HCT116 (cell line): ENCODE data around the gene LGALS9. TPM values are rescaled to one million over a fixed set of nuclear protein-coding genes. Genes with fewer than 3 reads are reported as not detected.

Experiments used
- ATAC-seq: fragments of 200-7000 bp; cut with Tn5 transposase; 2 replicates; pipeline ENCODE4 v1.9.1; 2020; ENCODE audit warnings: mild to moderate bottlenecking, moderate library complexity
- BruUV-seq: library from RNA; stranded (reverse); fragments of 400-500 nt; replicated peaks from 2 replicates; lab custom pipeline; 2021; lab: Mats Ljungman, UMichigan
- CTCF ChIA-PET: fragments of 300-600 bp; sonication (Branson Sonifier 250); formaldehyde crosslinking; loops from one replicate; lab custom pipeline; 2021; ENCODE audit warnings: antibody characterized with exemption; lab: Charles Lee
- POLR2A ChIA-PET: fragments of 300-600, 350-600 bp; sonication (Branson Sonifier 250); formaldehyde crosslinking; loops from one replicate; lab custom pipeline; 2021; ENCODE audit warnings: antibody characterized with exemption; lab: Charles Lee
- RAD21 ChIA-PET, 2 experiments: fragments of 300-600 bp; sonication (Branson Sonifier 250); formaldehyde crosslinking; loops; one replicate each; lab custom pipeline; 2023; ENCODE audit warnings: low total read pairs in 2 of 2; ENCODE audit not compliant: uncharacterized antibody in 2 of 2, unreplicated experiment in 2 of 2, low non-redundant PET in 1 of 2; lab: Charles Lee
- DNase-seq: peaks from one replicate; pipeline ENCODE4 v3.0.0-alpha.2; 2010; ENCODE audit warnings: low read depth, low spot score
- H2AFZ ChIP-seq: fragments of 200-600 bp; shearing (Covaris generic), sonication (generic); 2 replicates; pipeline ENCODE4 v1.6.1; 2017; ENCODE audit warnings: low read depth, mixed run types, mixed read lengths, antibody characterized with exemption, low read length; ENCODE audit not compliant: poor library complexity, severe bottlenecking
- H3K27ac ChIP-seq: 2 replicates; pipeline ENCODE4 v1.5.1; 2012; ENCODE audit warnings: low read depth, low read length
- H3K27me3 ChIP-seq: fragments of 200-600 bp; sonication (generic); 2 replicates; pipeline ENCODE4 v1.6.1; 2016; ENCODE audit warnings: mixed run types, low read length, mixed read lengths; ENCODE audit not compliant: insufficient read depth
- H3K36me3 ChIP-seq, 2 experiments: fragments of 200-500 bp in 1 of 2; fragments of 200-600 bp in 1 of 2; sonication (Bioruptor generic) in 1 of 2; sonication (generic) in 1 of 2; 2 replicates each; pipeline versions ENCODE4 v1.5.1 to v1.6.1; 2014 to 2016; ENCODE audit warnings: low read length in 2 of 2, inconsistent platforms in 1 of 2, mixed read lengths in 1 of 2, mixed run types in 1 of 2; ENCODE audit not compliant: insufficient read depth in 2 of 2, control insufficient read depth in 1 of 2
- H3K4me1 ChIP-seq, 2 experiments: fragments of 200-600 bp in 1 of 2; sonication (generic) in 1 of 2; 2 replicates each; pipeline versions ENCODE4 v1.5.1 to v1.6.1; 2012 to 2017; ENCODE audit warnings: low read length in 2 of 2, inconsistent platforms in 1 of 2, mild to moderate bottlenecking in 1 of 2, mixed read lengths in 1 of 2, mixed run types in 1 of 2, moderate library complexity in 1 of 2; ENCODE audit not compliant: insufficient read depth in 2 of 2, control insufficient read depth in 1 of 2
- H3K4me2 ChIP-seq: fragments of 200-600 bp; sonication (generic); 2 replicates; pipeline ENCODE4 v1.6.1; 2017; ENCODE audit warnings: mixed run types, low read length, mixed read lengths
- H3K4me3 ChIP-seq, 2 experiments: fragments of 200-600 bp in 1 of 2; sonication (generic) in 1 of 2; replicated peaks in 1 of 2; 2 replicates each; pipeline ENCODE4 v1.5.1; 2011 to 2016; ENCODE audit warnings: low read length in 2 of 2, control low read depth in 1 of 2, low read depth in 1 of 2, mild to moderate bottlenecking in 1 of 2, mixed read lengths in 1 of 2, mixed run types in 1 of 2
- H3K79me2 ChIP-seq: fragments of 200-600 bp; sonication (generic); 2 replicates; pipeline ENCODE4 v1.6.1; 2017; ENCODE audit warnings: mild to moderate bottlenecking, mixed run types, low read length, moderate library complexity, mixed read lengths; ENCODE audit not compliant: insufficient read depth
- H3K9ac ChIP-seq: fragments of 200-600 bp; sonication (generic); 2 replicates; pipeline ENCODE4 v1.6.1; 2016; ENCODE audit warnings: low read length, mixed read lengths
- H3K9me2 ChIP-seq: fragments of 200-600 bp; sonication (generic), shearing (Covaris generic); 2 replicates; pipeline ENCODE4 v1.6.1; 2017; ENCODE audit warnings: mixed run types, mild to moderate bottlenecking, moderate library complexity; ENCODE audit not compliant: insufficient read depth
- H3K9me3 ChIP-seq, 2 experiments: fragments of 200-500 bp in 1 of 2; fragments of 200-600 bp in 1 of 2; sonication (Bioruptor generic) in 1 of 2; sonication (generic) in 1 of 2; 2 replicates each; pipeline ENCODE4 v1.6.1; 2014 to 2017; ENCODE audit warnings: low read length in 2 of 2, mixed read lengths in 2 of 2, inconsistent platforms in 1 of 2, low read depth in 1 of 2, mild to moderate bottlenecking in 1 of 2, mixed run types in 1 of 2, moderate library complexity in 1 of 2; ENCODE audit not compliant: control insufficient read depth in 1 of 2, insufficient read depth in 1 of 2
- H4K20me1 ChIP-seq: fragments of 200-600 bp; sonication (generic), shearing (Covaris generic); 2 replicates; pipeline ENCODE4 v1.6.1; 2017; ENCODE audit warnings: mixed run types, mild to moderate bottlenecking, moderate library complexity; ENCODE audit not compliant: insufficient read depth
- ATF3 ChIP-seq: IDR thresholded peaks from 2 replicates; pipeline ENCODE4 v1.6.1; 2012
- CEBPB ChIP-seq: IDR thresholded peaks from 2 replicates; pipeline ENCODE4 v1.6.1; 2012; ENCODE audit warnings: low read depth
- CTCF ChIP-seq, 3 experiments: fragments of 200-600 bp in 1 of 3; sonication (generic) in 1 of 3; IDR thresholded peaks in 2 of 3; conservative IDR thresholded peaks in 1 of 3; 2 replicates each; pipeline ENCODE4 v1.5.1; 2012 to 2017; ENCODE audit warnings: low read depth in 2 of 3, low read length in 2 of 3, antibody characterized with exemption in 1 of 3, borderline replicate concordance in 1 of 3, control low read depth in 1 of 3, mild to moderate bottlenecking in 1 of 3, mixed read lengths in 1 of 3, mixed run types in 1 of 3, moderate library complexity in 1 of 3; ENCODE audit not compliant: insufficient read depth in 1 of 3
- EGR1 ChIP-seq: IDR thresholded peaks from 2 replicates; pipeline ENCODE4 v1.6.1; 2012; ENCODE audit warnings: low read depth
- ELF1 ChIP-seq: IDR thresholded peaks from 2 replicates; pipeline ENCODE4 v1.6.1; 2012; ENCODE audit warnings: low read depth, borderline replicate concordance
- EZH2 ChIP-seq: fragments of 200-600 bp; sonication (generic); IDR thresholded peaks from 2 replicates; pipeline ENCODE4 v1.6.1; 2017; ENCODE audit warnings: antibody characterized with exemption, mixed run types
- EZH2phosphoT487 ChIP-seq: fragments of 200-600 bp; IDR thresholded peaks from 2 replicates; pipeline ENCODE4 v1.6.1; 2018; ENCODE audit warnings: antibody characterized with exemption, borderline replicate concordance
- JUND ChIP-seq: IDR thresholded peaks from 2 replicates; pipeline ENCODE4 v1.6.1; 2012
- POLR2A ChIP-seq: IDR thresholded peaks from 2 replicates; pipeline ENCODE4 v1.7.0; 2011; ENCODE audit warnings: borderline replicate concordance; ENCODE audit not compliant: insufficient read depth, insufficient read length; ENCODE audit errors: extremely low read depth
- POLR2AphosphoS5 ChIP-seq: IDR thresholded peaks from 2 replicates; pipeline ENCODE4 v1.6.1; 2011; ENCODE audit warnings: mild to moderate bottlenecking, low read depth, low read length, moderate library complexity
- RAD21 ChIP-seq: IDR thresholded peaks from 2 replicates; pipeline ENCODE4 v1.6.1; 2012; ENCODE audit warnings: low read depth, mild to moderate bottlenecking
- REST ChIP-seq: IDR thresholded peaks from 2 replicates; pipeline ENCODE4 v1.6.1; 2012; ENCODE audit warnings: low read depth
- TCF7L2 ChIP-seq: IDR thresholded peaks from 2 replicates; pipeline ENCODE4 v1.7.0; 2011; ENCODE audit warnings: borderline replicate concordance, inconsistent platforms; ENCODE audit not compliant: insufficient read depth, insufficient read length; ENCODE audit errors: extremely low read depth
- ZFX ChIP-seq: fragments of 450-650 bp; IDR thresholded peaks from 2 replicates; pipeline ENCODE4 v1.6.1; 2017
- intact Hi-C: fragments of 100-400 bp; cut with micrococcal nuclease; formaldehyde crosslinking; loops from 2 replicates; pipeline ENCODE4 v1.10.0; 2022
- total RNA-seq: library from RNA; stranded (reverse); gene quantifications from one replicate; pipeline ENCODE4 v1.2.1, GENCODE V29; 2021; ENCODE audit not compliant: unreplicated experiment

LGALS9 gene
- total RNA-seq, 1 experiment from 2014 or later: 1.9 TPM

GRCh38 chr17:27585792-27586191 lies 45.2 kb upstream of the LGALS9 start:
- Histone ChIP-seq H3K79me2 (no peaks in the 10 kb centered on the region), H2AFZ (no peak overlapping the region), H3K27me3 (no peaks in the 10 kb centered on the region), H3K9me3 (no peaks in the 10 kb centered on the region), H3K9ac (no peak overlapping the region), H3K4me1 (peaks cover 7 to 11% of the 10 kb centered on the region in 2 experiments), H3K36me3 (no peaks in the 10 kb centered on the region), H3K4me3 (no peak overlapping the region), H3K9me2 (no peaks in the 10 kb centered on the region), H3K4me2 (no peak overlapping the region), H4K20me1 (no peaks in the 10 kb centered on the region), H3K27ac (no peak overlapping the region)
- ChIA-PET POLR2A (no interaction called here), RAD21 (no interaction called here), CTCF (no interaction called here)
- no TSS peak for BruUV-seq
- intact Hi-C loops: no loop called here
- ATAC-seq: no peak
- TF ChIP-seq RAD21: no peak
- TF ChIP-seq EZH2: no peak
- TF ChIP-seq POLR2AphosphoS5: no peak
- no peak for TF ChIP-seq EGR1
- no peak for DNase-seq

GRCh38 chr17:27586203-27586721 lies 44.7 kb upstream of the LGALS9 start:
- H4K20me1 ChIP-seq: no peaks in the 10 kb centered on the region
- H3K4me1 ChIP-seq: peaks cover 6% of the 10 kb centered on the region in 2 experiments; a peak in 3 of 4 replicates
- RAD21 ChIA-PET: no interaction called here
- CTCF ChIA-PET: no interaction called here
- H3K9me2 ChIP-seq: no peaks in the 10 kb centered on the region
- POLR2A ChIA-PET: no interaction called here
- H3K36me3 ChIP-seq: no peaks in the 10 kb centered on the region
- no peaks in the 10 kb centered on the region for H3K79me2 ChIP-seq
- H3K27me3 ChIP-seq: no peaks in the 10 kb centered on the region
- H3K9me3 ChIP-seq: no peaks in the 10 kb centered on the region
- intact Hi-C loops: no loop called here
- DNase-seq: no peak
- ATAC-seq: no peak
- H3K4me3 ChIP-seq: no peak overlapping the region
- BruUV-seq: no TSS peak
- no peak overlapping the region for H3K27ac ChIP-seq
- no peak overlapping the region for H2AFZ ChIP-seq
- no peak overlapping the region for H3K9ac ChIP-seq
- H3K4me2 ChIP-seq: no peak overlapping the region
- TF ChIP-seq ELF1 (no peak), CEBPB (no peak), CTCF (IDR thresholded peaks at IDR 0.05 in 2 of 3, conservative IDR thresholded peaks at IDR 0.05 in 1 of 3; ENCODE audit: borderline replicate concordance in 1 of 3, insufficient read depth in 1 of 3, low read depth in 2 of 3, low read length in 2 of 3) (no peak), JUND (no peak), REST (no peak), ATF3 (no peak), TCF7L2 (no peak), ZFX (no peak), POLR2A (no peak), EZH2phosphoT487 (no peak)
